Stomach (tissue), 9 donors: ENCODE results near the gene SCYL3. TPM values are rescaled to one million over a fixed set of nuclear protein-coding genes. Genes with fewer than 3 reads are reported as not detected.

ENCODE experiments used
- DNase-seq, 2 donors: peaks; one replicate each; pipeline versions ENCODE4 v3.0.0 to v3.0.0-alpha.2; 2013 to 2019
- H3K27ac ChIP-seq, 5 donors: fragments of 200-600 bp in 4 of 5; sonication (generic) in 4 of 5; one replicate each; pipeline ENCODE4 v1.5.1; 2013 to 2019; ENCODE audit warnings: mild to moderate bottlenecking in 1 of 5, moderate library complexity in 1 of 5
- H3K27me3 ChIP-seq, 3 donors: fragments of 200-600 bp; sonication (generic); one replicate each; pipeline ENCODE4 v1.5.1; 2017 to 2019; ENCODE audit warnings: mixed run types in 1 of 3
- H3K36me3 ChIP-seq, 4 donors: fragments of 200-600 bp; sonication (generic); 1 replicate in 3 of 4; 2 replicates in 1 of 4; pipeline ENCODE4 v1.5.1; 2016 to 2019
- H3K4me1 ChIP-seq, 4 donors: fragments of 200-600 bp; sonication (generic); one replicate each; pipeline ENCODE4 v1.5.1; 2016 to 2019
- H3K4me3 ChIP-seq, 4 donors: fragments of 200-600 bp; sonication (generic) in 3 of 4; one replicate each; pipeline ENCODE4 v1.5.1; 2016 to 2019; ENCODE audit warnings: mild to moderate bottlenecking in 1 of 4
- H3K9me3 ChIP-seq, 4 donors: fragments of 200-600 bp; sonication (generic); one replicate each; pipeline ENCODE4 v1.5.1; 2016 to 2019
- EP300 ChIP-seq: sonication (generic); formaldehyde crosslinking; IDR thresholded peaks from one replicate; pipeline ENCODE4 v1.6.1; 2017; ENCODE audit warnings: antibody characterized with exemption
- POLR2A ChIP-seq, 4 donors: fragments of 450-650 bp; IDR thresholded peaks; one replicate each; pipeline ENCODE4 v1.6.1; 2016; ENCODE audit warnings: antibody characterized with exemption in 4 of 4, control low read depth in 2 of 4, mild to moderate bottlenecking in 1 of 4, moderate library complexity in 1 of 4
- POLR2AphosphoS5 ChIP-seq, 3 donors: sonication (generic); formaldehyde crosslinking; IDR thresholded peaks; one replicate each; pipeline ENCODE4 v1.6.1; 2016; ENCODE audit warnings: antibody characterized with exemption in 3 of 3
- WGBS, 5 donors: extraction: QIAGEN DNeasy Blood & Tissue Kit in 3 of 5; methylation state at CpG; one replicate each; pipeline versions ENCODE4 v1.1.5 to v1.1.7; 2013 to 2018; 5-methylcytosine and 5-hydroxymethylcytosine counted together
- intact Hi-C: fragments of 100-400 bp; cut with DNase I; formaldehyde crosslinking; loops from one replicate; pipeline ENCODE4 v1.15.1; 2023; ENCODE audit warnings: low total_unique reads
- polyA plus RNA-seq, 3 donors: library from polyadenylated mRNA; stranded (reverse); fragments of 200-250 nt; gene quantifications; one replicate each; pipeline ENCODE4 v1.2.3, GENCODE V29; 2013
- total RNA-seq, 5 donors: library from RNA; depleted of rRNA; stranded (reverse); fragments of >200 nt; gene quantifications; one replicate each; pipeline versions ENCODE4 v1.1.0 to v1.2.3, GENCODE V29; 2014 to 2016
- TF ChIP-seq, protein P1 (sequence below), 7 experiments: fragments of 450-650 bp in 4 of 7; fragments of 200-600 bp in 3 of 7; sonication (generic) in 3 of 7; IDR thresholded peaks; one replicate each; pipeline ENCODE4 v1.5.1; 2016 to 2019; ENCODE audit warnings: antibody characterized with exemption in 7 of 7, control low read depth in 2 of 7, mild to moderate bottlenecking in 1 of 7
- donor health status: healthy with polysubstance abuse.
- donor health status: Bipolar disorder and iron deficiency.
- donor health status: healthy.

Gene SCYL3
- total and polyA plus RNA-seq, 8 donors: 2.3 to 17.1 (median 4.7) TPM

DNA sequence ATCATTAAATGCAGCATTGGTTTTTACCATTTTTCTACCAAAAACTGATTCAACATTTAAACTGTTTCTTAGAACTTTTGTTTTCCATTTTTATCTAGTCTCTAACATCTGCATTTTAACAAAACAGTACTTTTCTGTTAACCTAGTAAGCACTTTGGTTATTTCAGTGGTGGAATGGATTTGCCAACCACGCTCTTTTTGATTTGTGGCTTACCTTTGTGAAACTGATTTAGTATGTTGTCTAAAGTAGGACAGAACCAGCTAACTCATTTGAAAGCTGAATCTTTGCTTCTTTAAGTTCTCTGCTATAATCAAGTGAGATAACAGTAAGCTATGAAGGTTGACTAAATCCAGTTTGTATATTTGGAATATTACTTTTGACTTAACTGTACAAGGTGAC is 57.5 kb downstream of the SCYL3 start:
- Histone ChIP-seq H3K4me1 (no peaks in the 10 kb centered on the region), H3K36me3 (peaks cover 3 to 61% (median 56%) of the 10 kb centered on the region in 4 donors), H3K27me3 (no peaks in the 10 kb centered on the region), H3K4me3 (no peak overlapping the region), H3K27ac (no peak overlapping the region), H3K9me3 (peaks cover 0 to 8% (median 2%) of the 10 kb centered on the region in 4 donors)
- DNase-seq: no peak
- TF ChIP-seq POLR2AphosphoS5 (IDR thresholded peaks at IDR 0.05) (no peak), EP300 (no peak), POLR2A (IDR thresholded peaks at IDR 0.05) (no peak)
- TF ChIP-seq, protein P1, sequence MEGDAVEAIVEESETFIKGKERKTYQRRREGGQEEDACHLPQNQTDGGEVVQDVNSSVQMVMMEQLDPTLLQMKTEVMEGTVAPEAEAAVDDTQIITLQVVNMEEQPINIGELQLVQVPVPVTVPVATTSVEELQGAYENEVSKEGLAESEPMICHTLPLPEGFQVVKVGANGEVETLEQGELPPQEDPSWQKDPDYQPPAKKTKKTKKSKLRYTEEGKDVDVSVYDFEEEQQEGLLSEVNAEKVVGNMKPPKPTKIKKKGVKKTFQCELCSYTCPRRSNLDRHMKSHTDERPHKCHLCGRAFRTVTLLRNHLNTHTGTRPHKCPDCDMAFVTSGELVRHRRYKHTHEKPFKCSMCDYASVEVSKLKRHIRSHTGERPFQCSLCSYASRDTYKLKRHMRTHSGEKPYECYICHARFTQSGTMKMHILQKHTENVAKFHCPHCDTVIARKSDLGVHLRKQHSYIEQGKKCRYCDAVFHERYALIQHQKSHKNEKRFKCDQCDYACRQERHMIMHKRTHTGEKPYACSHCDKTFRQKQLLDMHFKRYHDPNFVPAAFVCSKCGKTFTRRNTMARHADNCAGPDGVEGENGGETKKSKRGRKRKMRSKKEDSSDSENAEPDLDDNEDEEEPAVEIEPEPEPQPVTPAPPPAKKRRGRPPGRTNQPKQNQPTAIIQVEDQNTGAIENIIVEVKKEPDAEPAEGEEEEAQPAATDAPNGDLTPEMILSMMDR (IDR thresholded peaks at IDR 0.05): no peak
- WGBS, 5 donors: 94 to 100% (median 96%) methylated on average over 1 of the region's 1 CpG
- intact Hi-C loops: no loop called here

- TF ChIP-seq POLR2A (IDR thresholded peaks at IDR 0.05): no peak
- TF ChIP-seq EP300: no peak
- no peak for TF ChIP-seq POLR2AphosphoS5 (IDR thresholded peaks at IDR 0.05)
- TF ChIP-seq, protein P1 (IDR thresholded peaks at IDR 0.05): no peak
- no peak for DNase-seq
- intact Hi-C loops: no loop called here
- no peaks in the 10 kb centered on the region for H3K4me1 ChIP-seq
- no peak overlapping the region for H3K27ac ChIP-seq
- peaks cover 3 to 66% (median 62%) of the 10 kb centered on the region in 4 donors for H3K36me3 ChIP-seq
- H3K9me3 ChIP-seq: peaks cover 0 to 8% (median 2%) of the 10 kb centered on the region in 4 donors
- H3K27me3 ChIP-seq: no peaks in the 10 kb centered on the region
- 58 to 91% (median 83%) methylated on average over 1 of the region's 1 CpG for WGBS, 5 donors
- H3K4me3 ChIP-seq: no peak overlapping the region
Observed at GRCh38 chr1:169835647-169836046, 58.0 kb downstream of the SCYL3 start.

GRCh38 chr1:169834869-169835268 is 58.8 kb downstream of the SCYL3 start:
- WGBS, 5 donors: 92 to 98% (median 97%) methylated on average over 1 of the region's 1 CpG
- DNase-seq: no peak
- intact Hi-C loops: no loop called here
- TF ChIP-seq, protein P1 (IDR thresholded peaks at IDR 0.05): no peak
- TF ChIP-seq POLR2A (IDR thresholded peaks at IDR 0.05) (no peak), EP300 (no peak), POLR2AphosphoS5 (IDR thresholded peaks at IDR 0.05) (no peak)
- Histone ChIP-seq H3K4me3 (no peak overlapping the region), H3K36me3 (peaks cover 3 to 69% (median 65%) of the 10 kb centered on the region in 4 donors), H3K27me3 (no peaks in the 10 kb centered on the region), H3K9me3 (peaks cover 0 to 8% (median 0%) of the 10 kb centered on the region in 4 donors), H3K27ac (no peak overlapping the region), H3K4me1 (no peaks in the 10 kb centered on the region)

- H3K4me3 ChIP-seq: no peak overlapping the region
- no peaks in the 10 kb centered on the region for H3K9me3 ChIP-seq
- no peak overlapping the region for H3K27ac ChIP-seq
- WGBS, 5 donors: 71 to 94% (median 77%) methylated on average over 4 of the region's 4 CpGs
- no peaks in the 10 kb centered on the region for H3K4me1 ChIP-seq
- TF ChIP-seq POLR2A (IDR thresholded peaks at IDR 0.05): no peak
- no peak for TF ChIP-seq POLR2AphosphoS5 (IDR thresholded peaks at IDR 0.05)
- no peak for TF ChIP-seq EP300
- TF ChIP-seq, protein P1 (IDR thresholded peaks at IDR 0.05): no peak
- H3K27me3 ChIP-seq: no peaks in the 10 kb centered on the region
- DNase-seq: no peak
- peaks cover 0 to 71% (median 65%) of the 10 kb centered on the region in 4 donors for H3K36me3 ChIP-seq
- intact Hi-C loops: no loop called here
Observed at GRCh38 chr1:169833179-169833901, 60.4 kb downstream of the SCYL3 start.
